Fibroblast of skin of back (primary cell): ENCODE measurements around the gene HIC1.

Source experiments
- DNase-seq: peaks from one replicate; pipeline ENCODE4 v3.0.0-alpha.2; 2013

The HIC1 gene

DNA sequence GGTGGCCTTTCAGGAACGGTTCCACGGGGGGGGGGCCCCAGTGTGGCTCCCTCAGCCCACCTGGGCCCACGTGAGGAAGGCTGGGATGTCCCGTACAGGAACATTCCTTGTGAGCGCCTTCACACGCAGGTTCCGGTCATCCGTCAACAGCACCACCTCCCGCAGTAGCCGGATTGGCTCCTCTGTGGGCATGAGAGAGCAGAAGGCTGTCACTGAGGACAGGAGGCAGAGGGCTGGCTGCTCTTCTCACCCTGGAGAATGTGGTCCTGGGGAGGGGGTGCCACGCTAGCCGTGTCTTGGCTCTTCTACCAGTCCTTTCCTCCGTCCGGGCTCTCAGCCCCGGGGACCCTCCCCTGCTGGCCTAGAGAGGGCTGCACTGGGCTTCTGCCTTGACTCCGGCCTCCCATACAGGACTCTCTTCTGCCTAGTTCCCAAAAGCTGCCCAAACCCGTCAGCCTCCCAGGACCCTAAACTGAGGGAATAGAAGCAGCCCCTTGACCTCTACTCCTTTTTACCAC is 6.6 kb downstream of the HIC1 start:
- DNase-seq: no peak

DNA sequence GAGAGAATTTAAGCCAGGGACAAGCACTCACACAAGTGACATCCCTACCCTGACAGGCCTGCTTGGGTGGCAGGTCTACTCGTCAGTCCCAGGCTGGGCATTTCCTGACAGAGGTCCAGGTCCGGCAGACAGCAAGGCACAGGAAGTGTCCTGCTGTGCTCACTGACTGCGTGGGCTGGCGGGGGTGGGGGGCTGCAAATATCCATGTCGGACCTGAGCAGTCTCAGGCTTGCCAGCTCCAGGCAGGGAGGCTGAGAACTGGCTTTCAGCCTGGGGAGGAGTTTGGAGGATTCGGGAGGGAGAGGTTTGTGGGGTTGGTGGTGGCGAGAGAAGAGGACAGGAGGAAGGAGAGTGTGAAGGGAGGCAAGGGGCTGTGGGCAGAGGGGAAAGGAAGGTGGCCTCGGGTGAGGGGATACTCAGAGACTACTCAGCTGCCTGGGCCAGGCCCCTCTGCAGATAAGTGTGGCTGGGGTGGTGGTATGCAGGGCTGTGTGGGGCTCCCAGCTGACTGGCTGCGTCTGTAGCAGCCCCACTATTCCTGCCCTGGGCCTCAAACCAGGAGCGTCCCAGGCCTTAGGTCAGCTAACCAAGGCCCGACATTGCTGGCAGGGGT is 7.8 kb downstream of the HIC1 start:
- DNase-seq: peak; percentile 85

DNA sequence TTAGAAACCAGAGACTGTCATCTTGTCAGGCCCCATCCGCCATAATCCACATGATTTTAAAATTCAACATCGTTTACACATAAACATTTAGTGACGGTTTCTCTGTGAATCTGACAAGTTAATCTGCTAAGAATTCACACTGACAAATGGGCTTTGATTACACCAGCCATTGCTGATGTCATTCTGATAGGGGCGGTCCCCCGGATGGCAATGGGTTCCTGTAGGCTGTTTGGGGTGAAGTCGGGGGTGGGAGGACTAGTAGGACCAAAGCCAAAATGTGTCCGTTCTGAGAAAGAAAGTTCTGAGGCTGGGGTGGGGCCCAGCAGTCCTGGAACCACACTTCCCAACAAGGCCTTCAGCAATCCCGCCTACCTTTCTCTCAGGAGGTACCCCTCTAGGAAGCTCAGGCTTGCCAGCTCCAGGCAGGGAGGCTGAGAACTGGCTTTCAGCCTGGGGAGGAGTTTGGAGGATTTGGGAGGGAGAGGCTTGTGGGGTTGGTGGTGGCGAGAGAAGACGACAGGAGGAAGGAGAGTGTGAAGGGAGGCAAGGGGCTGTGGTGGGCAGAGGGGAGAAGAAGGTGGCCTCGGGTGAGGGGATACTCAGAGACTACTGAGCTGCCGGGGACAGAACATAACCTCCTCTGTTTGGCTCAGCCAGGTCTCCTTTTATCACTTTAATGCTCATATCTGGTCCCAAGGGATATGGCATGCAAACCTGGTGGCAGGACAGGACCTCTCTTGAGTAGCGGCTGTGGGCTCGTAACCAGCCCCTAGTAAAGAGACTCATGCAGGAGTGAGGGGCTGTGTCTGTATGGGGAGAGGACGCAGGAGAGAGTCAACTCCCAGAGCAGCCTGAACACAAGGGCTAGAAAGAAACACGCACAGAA is 8.6 kb downstream of the HIC1 start:
- DNase-seq: peak; percentile 63

DNA sequence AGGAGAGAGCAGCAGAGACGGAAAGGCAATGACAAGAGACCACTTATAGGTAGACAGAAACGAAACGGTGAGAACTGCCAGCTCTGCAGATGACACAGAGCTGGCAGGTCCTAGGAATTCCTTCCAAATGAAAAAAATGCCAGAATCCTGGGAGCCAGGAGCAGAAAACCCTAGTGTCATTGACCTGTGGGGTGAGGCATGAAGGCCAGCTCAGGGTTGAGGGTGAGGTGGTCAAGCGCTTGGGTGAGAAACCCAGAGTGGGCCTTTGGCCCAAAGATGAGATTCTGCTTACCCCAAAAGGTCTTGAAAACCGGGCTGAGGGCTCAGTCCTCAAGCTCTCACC is 9.2 kb downstream of the HIC1 start:
- DNase-seq: no peak

DNA sequence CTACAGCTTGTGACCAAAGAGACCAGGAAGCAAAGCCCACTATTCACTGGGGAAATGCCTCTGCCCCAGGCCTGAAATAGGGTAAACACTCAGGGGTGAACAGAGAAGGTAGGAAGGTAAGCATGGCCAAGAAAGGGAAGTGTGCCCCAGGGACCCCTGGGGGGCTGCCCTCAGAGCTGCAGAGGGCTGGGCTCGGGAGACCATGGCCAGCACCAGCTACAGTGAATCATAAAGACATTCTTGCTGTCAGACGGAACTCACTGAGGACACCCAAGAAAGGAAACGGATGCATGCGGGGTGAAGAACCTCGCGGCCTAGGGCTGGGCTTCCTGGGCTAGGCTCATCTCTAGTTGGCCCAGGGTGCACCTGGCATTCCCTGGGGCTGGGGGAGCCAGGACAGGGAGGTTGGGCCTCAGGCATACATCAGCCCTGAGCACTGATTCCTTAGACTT is 9.6 kb downstream of the HIC1 start:
- DNase-seq: peak; percentile 51

DNA sequence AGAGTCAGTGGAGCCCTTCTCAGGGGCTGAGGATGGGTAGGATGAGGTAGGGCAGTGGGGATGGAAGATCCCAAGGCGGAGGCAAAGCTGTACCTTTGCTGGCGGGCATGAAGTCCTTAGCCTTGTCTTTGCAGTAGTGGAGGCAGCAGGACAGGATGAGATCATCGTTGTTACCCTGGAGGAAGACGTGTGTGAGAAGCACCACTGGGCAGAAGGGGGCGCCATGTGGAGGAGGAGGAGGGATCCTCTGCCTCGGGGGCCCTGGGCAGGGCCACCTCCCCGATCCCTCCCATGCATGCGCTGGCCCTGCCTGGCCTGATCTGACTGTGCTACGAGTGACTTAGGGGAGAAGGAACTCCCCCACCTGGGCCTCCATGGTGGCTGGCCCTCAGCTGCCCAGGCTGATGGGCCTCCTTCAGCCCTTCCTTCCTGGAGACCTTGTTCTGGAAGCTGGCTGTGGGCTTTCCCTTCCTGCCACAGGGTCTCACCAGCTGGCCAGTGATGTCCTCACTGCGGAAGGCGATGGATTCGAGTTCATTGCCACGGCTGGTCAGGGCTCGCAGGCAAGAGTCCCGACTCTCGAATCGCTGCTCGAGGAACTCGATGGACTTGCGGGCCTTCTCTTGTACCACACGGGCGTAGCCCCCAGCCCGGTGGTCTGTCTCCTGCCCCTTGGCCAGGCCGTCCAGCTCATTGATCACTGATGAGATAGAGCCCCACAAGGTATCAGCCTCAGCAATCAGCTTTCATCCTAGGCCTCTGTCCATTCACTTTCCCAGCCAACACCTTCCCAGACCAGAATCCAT is 10.3 kb downstream of the HIC1 start:
- peak; percentile 79 for DNase-seq

DNA sequence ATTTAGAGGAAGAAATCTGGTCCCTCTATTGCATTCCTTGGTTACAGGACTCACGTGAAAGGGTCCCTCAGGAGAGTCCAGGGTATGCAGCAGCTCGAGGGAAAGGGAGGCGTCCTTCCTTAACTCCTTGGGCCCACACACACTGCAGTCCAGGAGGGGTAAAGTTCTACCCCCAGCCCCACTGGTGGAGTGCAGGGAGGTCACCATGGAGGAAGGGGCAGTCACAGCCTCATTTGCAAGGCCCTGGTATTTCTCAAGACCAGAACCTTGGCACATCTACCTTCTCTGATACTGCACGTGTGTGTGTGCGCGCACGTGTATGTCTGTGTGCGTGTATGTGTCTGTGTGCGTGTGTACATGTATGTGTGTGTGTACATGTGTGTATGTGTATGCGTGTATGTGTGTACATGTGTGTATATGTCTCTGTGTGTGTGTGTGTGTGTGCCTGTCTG is 11.1 kb downstream of the HIC1 start:
- peak; percentile 54 for DNase-seq

DNA sequence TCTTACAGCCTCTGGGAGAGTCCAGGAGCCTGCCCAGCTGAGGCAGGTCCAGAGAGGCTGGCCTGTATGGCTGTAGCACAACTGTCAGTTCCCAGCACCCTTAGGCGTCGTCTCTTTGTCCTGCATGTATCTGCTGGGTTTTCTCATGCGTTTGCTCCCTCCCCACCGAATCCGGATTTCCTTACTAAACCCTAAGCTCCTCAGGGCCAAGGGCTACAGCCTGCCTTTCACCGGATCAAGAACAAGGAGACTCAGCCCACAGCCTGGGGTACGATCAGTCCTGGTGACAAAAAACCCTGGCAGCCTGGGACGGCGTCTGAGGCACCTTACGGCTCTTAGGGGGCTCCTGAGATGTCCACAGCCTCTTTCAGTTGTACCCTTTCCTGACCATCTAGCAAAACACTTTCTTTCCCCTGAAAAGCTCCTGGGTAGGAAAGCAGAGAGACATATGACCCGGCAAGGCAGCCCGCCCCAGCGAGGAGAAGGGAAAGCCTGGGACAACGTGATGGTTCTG is 12.2 kb downstream of the HIC1 start:
- no peak for DNase-seq

DNA sequence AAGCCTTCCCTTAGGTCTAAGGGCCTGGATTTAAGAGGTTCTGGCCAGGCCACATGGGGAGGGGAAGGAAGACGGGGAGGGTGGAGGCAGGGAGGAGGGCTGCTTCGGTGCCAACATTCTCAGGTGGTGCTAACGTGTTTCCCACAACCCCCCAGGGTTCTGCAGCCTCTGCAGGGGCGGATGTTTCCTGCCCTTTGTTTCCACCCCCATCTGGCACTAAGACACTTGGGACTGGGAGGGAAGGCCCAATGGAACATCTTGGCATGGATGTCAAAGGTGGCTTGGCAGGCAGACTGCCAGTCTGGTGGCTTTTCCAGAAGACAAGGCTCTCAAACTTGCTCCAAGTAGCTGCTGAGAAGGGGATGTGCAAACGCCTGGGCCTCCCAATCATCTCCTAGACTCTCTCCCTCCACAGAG is 12.7 kb downstream of the HIC1 start:
- peak; percentile 61 for DNase-seq

DNA sequence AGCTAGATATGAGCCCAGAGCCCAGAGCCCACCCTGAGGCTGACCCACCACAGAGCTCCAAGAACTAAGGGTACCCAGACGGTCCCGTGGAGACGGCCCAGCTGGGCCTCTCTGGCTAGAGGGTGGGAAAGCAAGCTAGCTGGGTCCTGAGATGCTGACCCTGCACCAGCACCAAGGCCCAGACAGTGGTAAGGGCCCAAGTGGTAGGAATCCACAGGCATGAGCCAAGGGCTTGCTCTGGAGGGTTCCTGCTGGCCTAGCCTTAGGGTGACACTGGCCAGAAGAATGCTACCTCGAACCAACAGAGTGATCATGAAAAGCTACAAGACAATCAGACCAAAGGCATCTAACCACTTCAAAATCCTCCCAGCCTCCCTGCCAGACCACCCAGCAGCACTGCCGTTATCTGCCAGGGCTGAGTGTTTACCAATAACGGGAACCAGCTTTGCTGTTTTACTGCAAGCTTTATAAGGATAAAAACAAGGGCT is 13.2 kb downstream of the HIC1 start:
- peak; percentile 96 for DNase-seq

DNA sequence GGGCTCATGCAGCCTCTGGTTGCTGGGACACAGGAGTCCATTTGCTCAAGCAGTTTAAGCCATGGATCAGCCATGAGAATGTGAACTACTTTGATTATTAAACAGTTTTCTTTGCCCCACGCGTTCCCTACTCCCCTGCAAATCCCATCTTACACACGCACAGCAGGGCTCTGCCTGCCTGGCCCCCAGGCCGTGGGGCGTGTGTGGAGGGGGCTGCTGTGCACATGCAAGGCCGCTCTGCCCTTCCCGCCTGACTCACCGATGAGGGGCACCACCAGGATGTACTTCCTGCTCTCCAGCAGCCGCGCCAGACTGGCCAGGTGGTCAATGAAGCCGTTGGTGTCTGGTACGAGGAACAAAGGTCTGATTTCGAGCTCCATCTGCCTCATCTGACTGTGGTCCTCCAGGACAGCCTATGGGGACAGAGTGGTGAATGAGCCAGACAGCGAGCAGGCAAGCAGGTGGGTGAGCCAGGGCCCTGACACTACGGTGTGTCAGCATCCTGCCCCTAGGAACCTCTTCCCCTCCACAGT is 13.7 kb downstream of the HIC1 start:
- peak; percentile 80 for DNase-seq

DNA sequence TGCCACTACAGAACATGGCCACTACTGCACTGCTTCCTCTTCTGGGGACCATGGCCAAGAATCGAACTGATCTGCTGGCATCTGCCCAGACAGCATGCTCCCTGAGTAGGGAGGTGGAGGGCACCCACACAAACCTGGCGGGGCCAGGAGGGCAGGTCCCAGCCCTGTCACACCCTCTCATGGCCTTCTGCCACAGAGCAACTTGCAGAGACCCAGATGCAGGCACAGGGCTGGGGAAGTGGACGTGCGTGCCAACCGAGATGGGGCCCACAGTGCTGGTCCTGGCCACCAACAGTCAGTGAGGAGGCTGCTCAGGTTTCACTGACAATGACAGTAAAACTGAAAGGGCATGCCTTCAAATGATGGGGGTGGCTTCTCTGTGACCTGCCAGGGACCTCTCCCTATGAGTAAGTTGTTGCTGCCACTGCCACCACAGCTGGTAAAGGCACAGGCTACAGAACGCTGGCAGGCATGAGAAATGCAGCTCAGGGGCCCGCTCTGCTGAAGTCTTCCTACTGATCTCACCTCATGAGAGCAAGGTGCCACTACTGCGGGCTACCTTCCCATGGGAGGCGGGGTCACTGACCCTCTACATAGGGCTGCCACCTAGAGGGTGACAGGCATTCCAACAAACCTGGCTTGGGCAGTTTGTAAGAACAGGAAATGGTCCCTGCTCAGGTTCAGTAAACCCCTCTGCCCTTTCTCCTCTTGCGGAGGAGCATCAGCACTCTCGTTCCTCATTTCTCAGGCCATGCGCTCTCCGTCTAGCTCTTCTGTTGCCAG is 15.5 kb downstream of the HIC1 start:
- DNase-seq: no peak

DNA sequence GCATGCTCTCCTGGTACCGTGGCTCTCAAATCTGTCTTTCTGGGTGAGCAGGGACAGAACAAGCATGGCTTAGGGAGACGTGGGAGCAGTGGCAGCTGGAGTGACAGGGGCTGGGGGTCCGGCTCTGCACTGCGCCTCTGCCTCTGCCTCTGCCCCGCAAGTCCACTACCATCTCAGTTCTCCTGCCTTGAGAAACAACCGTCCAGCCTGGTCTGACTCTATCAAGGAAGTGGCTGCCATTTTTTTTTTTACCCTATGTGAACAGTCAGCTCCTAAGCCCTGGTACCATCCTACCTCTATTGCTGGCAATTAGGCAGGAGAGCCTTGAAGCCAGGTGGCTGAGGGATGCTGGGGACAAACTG is 16.1 kb downstream of the HIC1 start:
- DNase-seq: no peak

DNA sequence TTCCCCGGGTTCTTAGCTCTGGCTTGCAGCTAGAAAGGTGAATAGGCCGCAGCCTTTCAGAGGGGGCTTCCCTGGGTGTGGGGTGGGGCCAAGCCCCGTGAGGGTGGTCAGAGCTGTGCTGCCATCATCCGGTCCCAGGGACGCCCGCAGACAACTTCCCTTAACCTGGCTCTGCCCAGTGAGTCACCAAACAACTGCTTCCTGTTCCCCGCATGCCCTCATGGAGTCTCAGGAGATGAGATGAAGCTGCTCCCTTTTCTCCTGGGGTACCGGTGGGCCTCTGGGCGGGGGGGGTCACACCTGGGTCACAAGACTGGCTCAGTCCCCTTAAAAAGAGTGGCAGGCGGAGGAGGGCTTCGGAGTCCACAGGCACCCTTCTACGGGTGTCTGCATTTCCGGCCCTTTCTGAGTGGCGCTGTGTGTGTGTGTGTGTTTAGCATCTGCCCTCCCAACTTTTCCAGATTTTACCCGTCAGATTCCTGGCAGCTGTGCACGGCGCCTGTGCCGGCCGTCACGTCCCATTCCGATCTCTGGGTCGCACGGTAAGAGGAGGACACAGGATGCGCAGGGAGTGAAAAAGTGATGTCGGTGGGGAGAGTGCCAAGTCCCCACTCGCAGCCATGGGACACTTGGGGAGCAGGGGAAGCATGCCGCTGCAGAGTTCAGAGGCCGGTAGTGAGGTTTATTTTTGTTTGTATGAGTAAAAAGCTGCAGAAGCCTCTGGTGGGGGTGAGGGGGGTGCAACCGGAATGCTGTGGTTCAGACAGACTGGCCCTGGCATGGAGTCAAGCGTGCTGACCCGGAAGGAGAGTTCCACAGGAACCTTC is 16.8 kb downstream of the HIC1 start:
- peak; percentile 68 for DNase-seq

DNA sequence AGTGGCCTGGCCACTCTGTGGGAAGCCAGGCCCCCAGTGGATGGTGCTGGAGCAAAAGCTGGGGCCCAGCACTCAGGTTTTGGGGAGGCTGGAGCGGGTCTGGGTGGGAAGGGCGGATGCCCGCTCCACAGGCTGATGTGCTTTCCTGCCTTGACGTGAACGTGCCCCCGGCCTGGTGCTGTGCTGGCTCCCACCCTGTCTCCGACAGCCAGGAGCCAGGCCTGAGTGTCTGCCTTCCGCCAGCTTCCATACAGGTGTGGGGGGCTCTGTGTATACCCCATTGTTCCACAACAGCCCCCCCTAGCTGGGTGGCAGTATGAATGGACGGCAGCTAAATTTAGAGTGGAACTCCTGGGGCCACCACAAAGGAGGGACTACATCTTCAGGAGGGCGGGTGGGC is 20.0 kb downstream of the HIC1 start:
- no peak for DNase-seq

DNA sequence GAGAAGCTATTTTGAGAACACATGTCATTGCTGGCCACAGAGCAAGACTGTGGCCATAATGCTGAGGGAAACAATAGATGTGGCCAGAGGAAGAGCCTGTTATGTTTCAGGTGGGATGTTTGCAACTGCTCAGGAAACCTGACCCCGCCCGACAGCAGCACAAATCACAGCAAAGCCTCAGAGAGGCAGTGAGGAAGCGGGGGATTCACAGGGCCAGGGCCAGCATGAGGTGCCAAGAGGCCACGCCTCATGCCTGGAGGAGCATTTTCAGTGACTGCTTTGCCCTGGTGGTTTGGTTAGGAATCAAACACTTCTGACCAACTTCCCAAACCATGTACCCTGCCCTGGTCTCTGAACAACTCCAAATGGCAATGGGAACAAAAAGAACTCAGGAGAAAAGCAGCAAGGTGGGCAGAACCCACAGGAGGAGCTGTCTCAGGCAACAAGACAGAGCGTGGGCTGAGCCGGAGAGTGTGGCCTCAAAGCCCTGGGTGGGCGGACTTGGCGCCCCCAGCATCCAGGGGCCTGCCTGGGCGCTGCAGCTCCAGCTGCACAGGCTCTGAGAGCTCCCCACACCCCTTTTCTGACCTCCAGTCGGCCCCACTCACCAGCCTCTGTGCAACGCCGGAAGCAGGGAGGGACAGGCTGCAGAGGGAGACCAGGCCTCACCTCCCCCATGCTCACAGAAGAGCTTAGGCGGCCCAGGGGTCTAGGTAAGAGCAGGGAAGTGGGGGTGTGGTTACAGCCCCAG is 20.6 kb downstream of the HIC1 start:
- DNase-seq: peak; percentile 59

DNA sequence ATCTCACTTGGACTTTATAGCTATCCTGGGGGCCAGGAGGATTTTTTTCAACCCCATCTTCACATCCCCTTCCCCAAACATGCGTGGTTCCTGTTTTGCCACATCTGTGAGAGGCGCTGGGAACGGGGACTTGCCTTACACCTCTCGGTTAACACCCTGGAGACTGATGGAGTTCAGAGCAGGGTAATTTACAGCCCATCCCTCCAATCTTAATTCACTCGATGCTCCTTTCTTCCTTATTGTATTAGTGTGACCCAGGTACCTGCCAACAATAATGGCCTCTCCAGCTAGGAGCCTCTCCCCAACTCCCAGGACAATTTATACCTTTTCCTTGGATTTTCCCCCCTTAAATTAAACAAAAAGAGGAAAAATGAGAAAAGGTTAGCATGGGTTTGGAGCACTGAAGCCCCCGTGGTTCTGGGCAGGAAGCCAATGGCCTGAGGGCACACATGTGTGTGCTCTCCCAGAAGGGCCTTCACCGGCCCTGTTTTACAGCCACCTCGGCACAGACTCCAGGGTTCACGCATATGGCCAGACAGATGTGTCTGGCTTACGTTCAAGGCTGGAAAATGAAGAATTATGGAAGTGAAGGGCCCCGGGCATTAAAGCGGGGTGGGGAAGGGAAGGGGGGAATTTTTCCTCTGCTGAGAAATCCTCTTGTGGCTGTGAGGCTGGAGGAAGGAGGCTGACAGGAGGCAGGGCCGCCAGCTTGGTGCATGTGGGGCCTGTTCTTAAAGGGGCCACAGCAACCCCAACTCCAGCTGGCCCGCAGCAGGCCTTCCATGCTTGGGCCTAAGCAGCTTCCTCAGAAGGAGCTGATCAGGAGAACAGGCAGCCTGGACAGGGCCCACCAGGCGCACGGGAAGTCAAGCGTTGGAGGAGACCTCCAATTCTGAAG is 21.4 kb downstream of the HIC1 start:
- no peak for DNase-seq

DNA sequence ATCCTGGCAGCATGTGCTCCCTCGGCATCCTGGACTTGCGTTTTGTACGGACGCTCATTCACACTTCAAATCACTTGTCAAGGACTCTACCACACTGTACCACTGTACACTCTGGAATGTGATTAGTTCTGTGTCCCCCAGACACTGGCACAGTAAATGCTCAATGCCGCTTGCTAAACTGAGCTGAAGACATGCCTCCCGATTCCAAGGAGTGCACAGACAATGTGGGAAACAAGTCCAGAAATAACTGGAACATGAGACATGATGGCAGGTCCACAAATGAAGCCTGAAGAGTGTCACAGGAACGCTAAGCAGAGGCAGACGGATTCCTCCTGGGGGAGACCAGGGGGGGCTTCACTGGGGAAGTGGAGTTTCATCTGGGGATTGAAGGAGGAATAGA is 22.1 kb downstream of the HIC1 start:
- no peak for DNase-seq

DNA sequence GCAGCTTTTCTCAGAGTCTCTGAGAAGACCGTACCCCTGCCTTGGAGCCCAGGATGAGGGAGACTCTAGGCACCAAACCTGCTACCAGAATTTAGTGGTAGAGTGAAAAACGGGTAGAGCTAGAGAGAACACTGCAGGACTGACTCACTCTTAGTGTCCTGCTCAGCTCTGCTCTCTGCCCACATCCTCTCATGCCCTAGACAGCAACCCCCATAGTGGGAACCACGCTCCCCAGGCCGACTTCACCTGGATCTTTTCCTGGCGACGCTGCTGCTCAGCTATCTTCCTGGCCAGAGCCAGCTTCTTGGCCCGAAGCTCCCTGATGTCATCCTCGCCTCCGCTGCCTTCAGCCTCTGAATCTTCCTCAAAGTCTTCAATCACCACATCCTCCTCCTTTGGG is 26.7 kb downstream of the HIC1 start:
- DNase-seq: peak; percentile 41
